ENCODE measurements around the gene NUP133. TPM values are rescaled to one million over a fixed set of nuclear protein-coding genes. Genes with fewer than 3 reads are reported as not detected.
A peak's percentile ranks its signal among the peaks of the same experiment; 100 is the strongest.
"Not testable (repeated sequence)": the region's sequence is repeated elsewhere in the genome, so short reads cannot be mapped to it uniquely, and the experiment has no call there.

NUP133 gene
- total RNA-seq (2014; rRNA removed; shearing (Covaris generic)), result 52.8 and 64.5 TPM in 2 replicates

GRCh38 chr1:229507951-229508822, at the start of gene NUP133:
TSS of gene NUP133 (minus strand) at chr1:229508341. CDS start at chr1:229508249, 92 bp downstream.
- peak; percentile 99 for DNase-seq (ENCODE audit: low spot score)

- no peak for DNase-seq (ENCODE audit: low spot score)
Observed at GRCh38 chr1:229557200-229557850, 49.2 kb upstream of the NUP133 start.

- no peak for DNase-seq (ENCODE audit: low spot score)
Observed at GRCh38 chr1:229554886-229555621, 46.9 kb upstream of the NUP133 start.

GRCh38 chr1:229553621-229554130, 45.5 kb upstream of the NUP133 start:
- DNase-seq (ENCODE audit: low spot score), result no peak

- no peak for DNase-seq (ENCODE audit: low spot score)
Observed at GRCh38 chr1:229552732-229553131, 44.6 kb upstream of the NUP133 start.

- DNase-seq (ENCODE audit: low spot score), result no peak
Observed at GRCh38 chr1:229550812-229551567, 42.8 kb upstream of the NUP133 start.

GRCh38 chr1:229547542-229547941, 39.4 kb upstream of the NUP133 start:
- no peak for DNase-seq (ENCODE audit: low spot score)

GRCh38 chr1:229544587-229544986, 36.4 kb upstream of the NUP133 start:
- DNase-seq (ENCODE audit: low spot score), result no peak

GRCh38 chr1:229539863-229540506, 31.8 kb upstream of the NUP133 start:
- DNase-seq (ENCODE audit: low spot score), result no peak

- no peak for DNase-seq (ENCODE audit: low spot score)
Observed at GRCh38 chr1:229538945-229539344, 30.8 kb upstream of the NUP133 start.

GRCh38 chr1:229537894-229538293, 29.8 kb upstream of the NUP133 start:
- no peak for DNase-seq (ENCODE audit: low spot score)

- DNase-seq (ENCODE audit: low spot score), result no peak
Observed at GRCh38 chr1:229536982-229537381, 28.8 kb upstream of the NUP133 start.

- DNase-seq (ENCODE audit: low spot score), result no peak
Observed at GRCh38 chr1:229535230-229535629, 27.1 kb upstream of the NUP133 start.

GRCh38 chr1:229531326-229531725, 23.2 kb upstream of the NUP133 start:
- no peak for DNase-seq (ENCODE audit: low spot score)

- no peak for DNase-seq (ENCODE audit: low spot score)
Observed at GRCh38 chr1:229529639-229530038, 21.5 kb upstream of the NUP133 start.

GRCh38 chr1:229526695-229527094, 18.6 kb upstream of the NUP133 start:
- no peak for DNase-seq (ENCODE audit: low spot score)

- DNase-seq (ENCODE audit: low spot score), result no peak
Observed at GRCh38 chr1:229523052-229523451, 14.9 kb upstream of the NUP133 start.

- DNase-seq (ENCODE audit: low spot score), result peak; percentile 78
Observed at GRCh38 chr1:229514578-229515275, 6.6 kb upstream of the NUP133 start.

GRCh38 chr1:229511625-229512024, 3.5 kb upstream of the NUP133 start:
- not testable (repeated sequence) for DNase-seq (ENCODE audit: low spot score)

- DNase-seq (ENCODE audit: low spot score), result not testable (repeated sequence)
Observed at GRCh38 chr1:229511201-229511600, 3.1 kb upstream of the NUP133 start.
